ENCODE measurements around the gene ATMIN. TPM values are rescaled to one million over a fixed set of nuclear protein-coding genes. Genes with fewer than 3 reads are reported as not detected.

Gene ATMIN, protein sequence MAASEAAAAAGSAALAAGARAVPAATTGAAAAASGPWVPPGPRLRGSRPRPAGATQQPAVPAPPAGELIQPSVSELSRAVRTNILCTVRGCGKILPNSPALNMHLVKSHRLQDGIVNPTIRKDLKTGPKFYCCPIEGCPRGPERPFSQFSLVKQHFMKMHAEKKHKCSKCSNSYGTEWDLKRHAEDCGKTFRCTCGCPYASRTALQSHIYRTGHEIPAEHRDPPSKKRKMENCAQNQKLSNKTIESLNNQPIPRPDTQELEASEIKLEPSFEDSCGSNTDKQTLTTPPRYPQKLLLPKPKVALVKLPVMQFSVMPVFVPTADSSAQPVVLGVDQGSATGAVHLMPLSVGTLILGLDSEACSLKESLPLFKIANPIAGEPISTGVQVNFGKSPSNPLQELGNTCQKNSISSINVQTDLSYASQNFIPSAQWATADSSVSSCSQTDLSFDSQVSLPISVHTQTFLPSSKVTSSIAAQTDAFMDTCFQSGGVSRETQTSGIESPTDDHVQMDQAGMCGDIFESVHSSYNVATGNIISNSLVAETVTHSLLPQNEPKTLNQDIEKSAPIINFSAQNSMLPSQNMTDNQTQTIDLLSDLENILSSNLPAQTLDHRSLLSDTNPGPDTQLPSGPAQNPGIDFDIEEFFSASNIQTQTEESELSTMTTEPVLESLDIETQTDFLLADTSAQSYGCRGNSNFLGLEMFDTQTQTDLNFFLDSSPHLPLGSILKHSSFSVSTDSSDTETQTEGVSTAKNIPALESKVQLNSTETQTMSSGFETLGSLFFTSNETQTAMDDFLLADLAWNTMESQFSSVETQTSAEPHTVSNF
- 19.1 and 27.8 TPM in 2 replicates for total RNA-seq

DNA sequence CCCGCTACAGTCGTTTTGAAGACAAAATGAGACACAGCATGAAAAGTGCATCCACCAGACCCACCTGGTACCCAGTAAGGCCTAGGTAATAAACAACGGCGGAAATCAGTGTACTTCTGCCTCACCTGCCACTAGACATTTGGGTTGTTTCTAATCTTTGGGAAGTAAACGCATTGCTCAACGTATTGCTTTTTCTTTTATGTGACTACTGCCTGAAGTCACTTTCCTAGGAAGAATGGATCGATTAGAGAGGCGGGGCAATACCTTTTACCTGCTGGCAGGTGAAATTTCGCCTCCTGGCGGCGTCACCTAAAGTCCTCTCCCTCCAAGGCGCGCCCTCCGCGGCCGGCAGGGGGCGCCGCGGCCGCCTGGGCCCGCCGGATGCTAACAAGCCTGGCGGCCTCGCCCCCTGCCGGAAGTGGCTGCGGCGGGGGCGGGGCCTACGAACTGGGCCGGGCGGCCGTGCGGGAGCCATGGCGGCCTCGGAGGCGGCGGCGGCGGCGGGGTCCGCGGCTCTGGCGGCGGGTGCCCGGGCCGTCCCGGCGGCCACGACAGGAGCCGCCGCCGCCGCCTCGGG is at the start of gene ATMIN:
ATMIN (plus strand) TSS at position 445 of the 577 bp plus-strand sequence; CDS start at position 474, 29 bp downstream.

DNA sequence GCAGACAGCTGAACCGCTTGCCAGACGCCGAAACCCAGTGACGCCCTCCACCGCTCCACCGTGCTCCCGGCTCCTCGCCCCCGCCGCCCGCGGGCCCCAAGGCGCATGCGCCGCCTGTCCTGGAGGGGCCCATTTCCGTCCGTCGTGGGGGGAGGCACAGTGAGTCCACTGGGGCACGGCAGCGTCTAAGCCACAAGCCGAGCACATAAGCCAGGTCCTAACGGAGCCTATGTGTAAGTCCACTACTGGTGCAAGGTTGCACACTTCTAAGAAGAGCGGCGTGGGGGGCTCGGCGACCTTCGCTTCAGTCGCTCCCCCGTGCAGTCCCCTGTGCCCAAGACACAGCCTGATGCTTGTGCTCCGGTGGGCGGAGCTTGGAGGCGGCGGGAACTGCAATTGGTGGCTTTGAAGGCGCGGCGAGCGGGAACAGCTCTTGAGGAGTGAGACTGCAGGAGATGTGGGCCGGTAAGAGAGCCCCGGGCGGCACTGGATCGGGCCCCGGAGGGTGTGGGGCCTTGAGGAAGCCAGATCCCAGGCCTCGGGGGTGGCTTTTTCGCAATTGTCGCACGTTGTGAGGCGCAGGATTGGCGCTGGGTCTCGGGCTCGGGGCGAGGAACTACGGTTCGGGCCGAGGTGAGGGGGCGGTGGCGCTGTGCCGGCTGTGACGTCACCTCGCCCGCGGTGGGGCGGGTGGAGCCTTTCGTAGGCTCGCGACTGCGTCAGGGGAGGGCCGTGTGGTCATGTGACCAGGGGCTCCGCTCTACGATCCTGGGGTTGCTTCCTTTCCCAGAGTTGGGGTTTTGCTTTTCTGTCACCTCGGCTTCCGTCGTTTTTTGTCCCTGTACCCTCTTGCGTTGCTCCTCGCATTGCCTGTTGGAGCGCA is 28.6 kb upstream of the ATMIN start, which contains the start of the genes CENPN and CMC2:
CENPN (plus strand) TSS at position 402 of the 883 bp plus-strand sequence. CDS start 4,726 bp downstream, outside the sequence.
CMC2 (minus strand) TSS at position 73 of the 883 bp plus-strand sequence. CDS start 9,491 bp downstream, outside the sequence.

DNA sequence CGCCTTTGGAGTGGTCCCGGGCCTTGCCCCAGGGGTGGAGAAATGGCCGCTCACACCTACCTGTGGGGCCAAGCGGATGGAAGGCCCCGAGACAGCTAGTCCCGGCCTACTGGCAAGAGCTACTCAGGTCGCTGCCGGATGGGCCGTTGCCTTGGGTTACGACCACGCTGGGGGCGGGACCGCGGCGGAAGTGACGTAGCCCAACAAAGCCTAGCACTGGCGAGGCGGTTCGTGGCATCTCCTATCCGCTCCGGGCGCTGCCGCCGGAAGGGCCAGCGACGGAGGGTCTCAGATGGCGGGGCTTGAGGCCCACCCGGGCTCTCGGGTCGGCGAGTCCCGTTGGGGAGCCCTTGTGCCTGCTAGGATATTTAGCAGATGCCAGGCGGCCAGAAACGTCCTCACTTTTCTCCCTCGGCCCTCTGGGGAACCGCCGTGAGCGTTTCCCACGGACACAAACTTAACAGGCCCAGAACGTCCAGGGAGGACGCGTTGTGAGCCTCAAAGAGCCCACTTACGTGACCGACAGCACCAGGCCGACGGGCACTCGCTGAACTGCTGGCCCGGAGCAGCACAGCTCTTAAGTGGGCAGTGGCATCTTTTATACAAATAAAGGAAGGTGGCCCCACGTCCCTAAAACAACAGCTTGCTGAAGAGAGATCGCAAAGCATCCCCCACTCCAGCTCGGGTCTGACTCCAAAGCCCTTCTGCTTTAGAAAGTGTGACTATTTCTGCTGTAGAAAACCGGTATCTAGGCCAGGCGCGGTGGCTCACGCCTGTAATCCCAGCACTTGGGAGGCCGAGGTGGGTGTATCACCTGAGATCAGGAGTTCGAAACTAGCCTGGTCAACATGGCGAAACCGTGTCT is 41.7 kb downstream of the ATMIN start, which contains the start of gene C16orf46:
C16orf46 (minus strand) TSS at position 163 of the 865 bp plus-strand sequence. CDS start 13,283 bp downstream, outside the sequence.

DNA sequence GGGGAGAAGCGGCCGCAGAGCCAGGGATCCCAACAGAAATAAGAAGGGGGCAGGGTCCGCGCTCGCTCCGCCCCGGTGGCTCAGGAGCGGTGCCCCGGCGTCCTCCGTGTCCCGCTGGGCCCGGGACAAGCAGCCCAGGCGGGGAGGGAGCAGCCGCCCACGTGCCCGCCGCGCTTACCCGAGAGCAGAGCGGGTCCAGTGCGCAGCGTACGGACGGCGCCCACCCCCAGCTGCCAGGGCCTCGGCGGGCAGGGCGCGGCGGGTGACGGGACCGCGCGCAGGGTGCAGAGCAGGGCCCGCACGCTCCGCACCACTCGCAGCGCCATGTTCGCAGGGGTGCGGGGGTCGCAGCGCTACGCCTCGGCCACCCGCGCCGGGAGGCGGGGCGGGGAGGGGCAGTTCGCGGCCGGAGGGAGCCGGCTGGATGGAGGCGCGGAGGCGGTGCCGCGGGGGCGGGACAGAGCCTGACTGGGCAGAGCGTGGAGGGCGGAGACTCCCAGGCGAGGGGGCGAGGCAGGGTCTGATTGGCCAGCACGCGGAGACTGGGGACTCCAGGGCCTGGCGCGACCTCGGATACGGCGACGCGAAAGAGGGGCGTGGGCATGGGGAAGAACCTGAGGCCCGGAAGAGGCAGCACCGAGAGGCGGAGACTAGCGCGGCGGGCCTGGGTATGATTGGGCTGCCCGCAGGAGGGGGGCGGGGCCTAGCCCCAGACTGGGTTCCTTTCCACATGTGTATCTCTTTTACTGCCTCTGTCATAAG is 60.5 kb downstream of the ATMIN start, which contains the start of gene GCSH:
GCSH (minus strand) TSS at position 443 of the 762 bp plus-strand sequence; CDS start at position 326, 117 bp downstream.

Other genes with a start within 250 kb of the ATMIN start
- gene CDYL2, start 231.2 kb upstream of the ATMIN start, total RNA-seq: 4.7 and 5.1 TPM in 2 replicates
- 35.4 and 71.0 TPM in 2 replicates for gene CMC2, start 29.0 kb upstream of the ATMIN start, total RNA-seq
- gene CENPN, start 28.6 kb upstream of the ATMIN start, total RNA-seq: 5.1 and 35.2 TPM in 2 replicates
- gene C16orf46, start 41.4 kb downstream of the ATMIN start, total RNA-seq: 0.49 and 1.9 TPM in 2 replicates
- gene GCSH, start 60.6 kb downstream of the ATMIN start, total RNA-seq: 14.1 and 23.5 TPM in 2 replicates
- gene BCO1, start 202.8 kb downstream of the ATMIN start, total RNA-seq: 0.16 and 1.1 TPM in 2 replicates